Endothelial cell of umbilical vein (primary cell): ENCODE results near the gene ARID1B. TPM values are rescaled to one million over a fixed set of nuclear protein-coding genes. Genes with fewer than 3 reads are reported as not detected.

Experiments
- BruUV-seq: library from RNA; stranded (reverse); fragments of 400-500 nt; replicated peaks from 2 replicates; lab custom pipeline; 2021; lab: Mats Ljungman, UMichigan
- CTCF ChIA-PET: fragments of 300-600, 350-600 bp; sonication (Branson Sonifier 250); formaldehyde crosslinking; loops from one replicate; lab custom pipeline; 2021; ENCODE audit warnings: antibody characterized with exemption, inconsistent platforms; lab: Charles Lee
- POLR2A ChIA-PET: fragments of 300-600, 350-600 bp; sonication (Branson Sonifier 250); formaldehyde crosslinking; loops from one replicate; lab custom pipeline; 2021; ENCODE audit warnings: antibody characterized with exemption, inconsistent platforms; lab: Charles Lee
- DNase-seq: peaks from one replicate; pipeline ENCODE4 v3.0.0-alpha.2; 2011; ENCODE audit warnings: low read depth, low spot score
- FAIRE-seq: peaks from 2 replicates; lab custom pipeline; 2011; peaks lifted over from hg19 to GRCh38; lab: Jason Lieb, UNC
- H2AFZ ChIP-seq: 2 replicates; pipeline ENCODE4 v1.6.0; 2012; ENCODE audit warnings: low read depth, low read length, control low read depth, inconsistent platforms
- H3K27ac ChIP-seq: 2 replicates; pipeline ENCODE4 v1.5.1; 2011; ENCODE audit warnings: low read depth, mild to moderate bottlenecking, control low read depth, low read length, moderate library complexity; ENCODE audit not compliant: insufficient read depth
- H3K27me3 ChIP-seq, 2 experiments: 2 replicates each; pipeline versions ENCODE4 v1.6.0 to v1.6.1; 2011; ENCODE audit warnings: low read length in 2 of 2, mixed read lengths in 1 of 2; ENCODE audit not compliant: control insufficient read depth in 2 of 2, insufficient read depth in 2 of 2
- H3K36me3 ChIP-seq, 2 experiments: 2 replicates in 1 of 2; 3 replicates in 1 of 2; pipeline ENCODE4 v1.5.1; 2011; ENCODE audit warnings: low read length in 2 of 2, mild to moderate bottlenecking in 1 of 2, moderate library complexity in 1 of 2; ENCODE audit not compliant: control insufficient read depth in 2 of 2, insufficient read depth in 2 of 2; ENCODE audit errors: extremely low read depth in 1 of 2
- H3K4me1 ChIP-seq: 3 replicates; pipeline ENCODE4 v1.5.1; 2011; ENCODE audit warnings: mild to moderate bottlenecking, low read length; ENCODE audit not compliant: control insufficient read depth, insufficient read depth; ENCODE audit errors: extremely low read depth
- H3K4me2 ChIP-seq: 2 replicates; pipeline ENCODE4 v1.6.1; 2011; ENCODE audit warnings: low read length, control low read depth, mixed read lengths; ENCODE audit not compliant: insufficient read depth
- H3K4me3 ChIP-seq, 3 experiments: fragments of 200-600 bp in 1 of 3; sonication (generic), shearing (Covaris generic) in 1 of 3; replicated peaks in 1 of 3; 2 replicates each; pipeline ENCODE4 v1.5.1; 2011 to 2016; ENCODE audit warnings: control low read depth in 3 of 3, low read length in 3 of 3, mild to moderate bottlenecking in 2 of 3, inconsistent platforms in 1 of 3, low read depth in 1 of 3, moderate library complexity in 1 of 3; ENCODE audit not compliant: insufficient read depth in 1 of 3
- H3K79me2 ChIP-seq: 2 replicates; pipeline ENCODE4 v1.6.0; 2012; ENCODE audit warnings: low read length, inconsistent platforms; ENCODE audit not compliant: control insufficient read depth, insufficient read depth
- H3K9ac ChIP-seq: replicated peaks from 2 replicates; pipeline ENCODE3; 2011; ENCODE audit warnings: low read length, control low read depth; ENCODE audit not compliant: insufficient read depth; ENCODE audit errors: extremely low read depth
- H3K9me1 ChIP-seq: replicated peaks from 3 replicates; pipeline ENCODE4 v1.6.0; 2011; ENCODE audit warnings: mild to moderate bottlenecking, low read length; ENCODE audit not compliant: control insufficient read depth, insufficient read depth; ENCODE audit errors: extremely low read depth
- H3K9me3 ChIP-seq: replicated peaks from 2 replicates; pipeline ENCODE4 v1.5.1; 2012; ENCODE audit warnings: low read length, inconsistent platforms; ENCODE audit not compliant: control insufficient read depth, insufficient read depth
- H4K20me1 ChIP-seq: replicated peaks from 2 replicates; pipeline ENCODE3; 2011; ENCODE audit warnings: mild to moderate bottlenecking, low read length; ENCODE audit not compliant: control insufficient read depth, insufficient read depth; ENCODE audit errors: extremely low read depth
- CTCF ChIP-seq, 2 donors: IDR thresholded peaks; 1 replicate in 1 of 2; 2 replicates in 1 of 2; pipeline ENCODE4 v1.5.1; 2011; ENCODE audit warnings: low read length in 2 of 2, mild to moderate bottlenecking in 2 of 2, moderate library complexity in 2 of 2, control low read depth in 1 of 2, inconsistent platforms in 1 of 2, low read depth in 1 of 2; ENCODE audit not compliant: insufficient read depth in 1 of 2; ENCODE audit errors: extremely low read depth in 1 of 2
- EZH2 ChIP-seq: IDR thresholded peaks from 2 replicates; pipeline ENCODE4 v1.6.1; 2012; ENCODE audit warnings: borderline replicate concordance, low read depth, mild to moderate bottlenecking, moderate library complexity, low read length, inconsistent platforms; ENCODE audit not compliant: severe bottlenecking
- FOS ChIP-seq: IDR thresholded peaks from 2 replicates; pipeline ENCODE4 v1.6.1; 2011; ENCODE audit warnings: mild to moderate bottlenecking, low read length, moderate library complexity, borderline replicate concordance; ENCODE audit not compliant: insufficient read depth
- GATA2 ChIP-seq: IDR thresholded peaks from 2 replicates; pipeline ENCODE4 v1.7.0; 2011; ENCODE audit warnings: low read depth, mild to moderate bottlenecking, moderate library complexity, mixed read lengths, low read length; ENCODE audit not compliant: insufficient read length, insufficient read depth
- JUN ChIP-seq: IDR thresholded peaks from 2 replicates; pipeline ENCODE4 v1.6.1; 2011; ENCODE audit warnings: borderline replicate concordance, low read depth; ENCODE audit not compliant: insufficient read length, insufficient read depth
- MYC ChIP-seq: IDR thresholded peaks from one replicate; pipeline ENCODE4 v1.6.1; 2011; ENCODE audit warnings: mild to moderate bottlenecking, low read depth, low read length
- POLR2A ChIP-seq: IDR thresholded peaks from 2 replicates; pipeline ENCODE4 v1.6.1; 2012; ENCODE audit warnings: low read depth, mild to moderate bottlenecking, control low read depth, low read length
- POLR2AphosphoS5 ChIP-seq: IDR thresholded peaks from 2 replicates; pipeline ENCODE4 v1.6.1; 2012; ENCODE audit warnings: low read depth, mild to moderate bottlenecking, control low read depth, low read length, moderate library complexity; ENCODE audit not compliant: insufficient read depth
- dilution Hi-C: fragments of 300-500 bp; cut with MboI; formaldehyde crosslinking; loops from one replicate; pipeline ENCODE4 v1.15.0; 2019; ENCODE audit warnings: low sequenced_read_pairs; ENCODE audit not compliant: extremely low pct_ligation_motif_present
- intact Hi-C: fragments of 100-400 bp; cut with micrococcal nuclease; formaldehyde crosslinking; loops from one replicate; pipeline ENCODE4 v1.10.0; 2022
- polyA plus RNA-seq, 4 experiments: library from polyadenylated mRNA; depleted of rRNA in 3 of 4; stranded (reverse) in 3 of 4; unstranded in 1 of 4; fragments of >200 nt; gene quantifications; 2 replicates each; pipeline versions ENCODE4 v1.2.1 to v1.2.3, GENCODE V29; 2011 to 2012; ENCODE audit warnings: missing spikeins in 1 of 4
- total RNA-seq: library from RNA; stranded (reverse); gene quantifications from 2 replicates; pipeline ENCODE4 v1.2.3, GENCODE V29; 2021
- TF ChIP-seq, protein P1 (sequence below): IDR thresholded peaks from 2 replicates; pipeline ENCODE4 v1.6.1; 2011; ENCODE audit not compliant: insufficient read depth, insufficient read length

Gene ARID1B
- total and polyA plus RNA-seq, 2 donors (not counting 3 experiments of a cell fraction or from before 2014, with no cell fraction given) = 21.8 to 89.5 TPM

GRCh38 chr6:156943816-156944215 is 166.6 kb downstream of the ARID1B start:
- CTCF ChIA-PET = interaction anchor here (1.6 to 2.7 kb wide), 2 partner anchors 9 to 12 kb away, joined by 6 to 13 read pairs; no protein-coding TSS in a partner anchor
- Histone ChIP-seq H3K27ac (no peak overlapping the region), H3K4me3 (no peak overlapping the region), H3K36me3 (no peaks in the 10 kb centered on the region), H4K20me1 (peaks cover 14% of the 10 kb centered on the region), H3K9ac (no peak overlapping the region), H3K9me1 (no peaks in the 10 kb centered on the region), H3K4me1 (peaks cover 5% of the 10 kb centered on the region), H3K79me2 (peaks cover 52% of the 10 kb centered on the region), H3K4me2 (no peak overlapping the region), H3K27me3 (no peaks in the 10 kb centered on the region), H3K9me3 (no peaks in the 10 kb centered on the region), H2AFZ (no peak overlapping the region)
- dilution Hi-C loops (no loop called here), intact Hi-C loops (no loop called here)
- DNase-seq (no peak), FAIRE-seq (no peak)
- POLR2A ChIA-PET = no interaction called here
- BruUV-seq = no TSS peak
- TF ChIP-seq POLR2AphosphoS5 = no peak
- no peak for TF ChIP-seq FOS
- TF ChIP-seq, protein P1, sequence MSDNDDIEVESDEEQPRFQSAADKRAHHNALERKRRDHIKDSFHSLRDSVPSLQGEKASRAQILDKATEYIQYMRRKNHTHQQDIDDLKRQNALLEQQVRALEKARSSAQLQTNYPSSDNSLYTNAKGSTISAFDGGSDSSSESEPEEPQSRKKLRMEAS = no peak
- TF ChIP-seq EZH2 = no peak
- TF ChIP-seq MYC = no peak
- no peak for TF ChIP-seq JUN
- no peak for TF ChIP-seq POLR2A
- no peak for TF ChIP-seq GATA2
- no peak for TF ChIP-seq CTCF (IDR thresholded peaks at IDR 0.05; ENCODE audit: extremely low read depth in 1 of 2, insufficient read depth in 1 of 2, low read depth in 1 of 2, low read length in 2 of 2)
